Measurements from ENCODE around the gene KCNK15.

KCNK15 gene

DNA sequence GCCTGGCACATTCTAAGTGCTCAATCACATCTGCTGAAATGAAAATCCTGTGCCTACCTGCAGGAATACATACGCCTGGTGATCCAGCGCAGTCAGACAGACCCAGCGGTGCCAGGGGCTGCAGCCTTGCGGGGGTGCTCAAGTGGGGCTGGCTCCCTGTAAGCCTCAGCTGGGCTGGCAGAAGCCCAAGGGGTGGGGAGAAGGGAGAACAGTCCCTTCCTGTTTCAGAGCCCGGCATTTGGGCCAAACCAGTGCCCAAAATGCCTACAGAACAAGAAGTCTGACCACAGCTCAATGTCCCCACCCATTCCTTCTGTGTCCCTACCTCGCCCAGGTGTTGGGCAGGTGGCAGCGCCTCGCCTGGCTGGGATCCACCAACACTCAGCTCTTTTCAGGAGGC, 22.6 kb downstream of the KCNK15 start:
- Histone ChIP-seq H3K27ac (ENCODE audit: low read depth, low read length) (no peak overlapping the region), H3K9ac (ENCODE audit: low read length in 5 of 5) (no peak overlapping the region), H3K4me3 (ENCODE audit: low read depth in 1 of 5, low read length in 5 of 5) (no peak overlapping the region), H3K36me3 (ENCODE audit: control insufficient read depth in 5 of 5, insufficient read depth in 5 of 5, low read length in 5 of 5) (no peaks in the 10 kb centered on the region), H3K4me1 (ENCODE audit: control insufficient read depth in 5 of 5, insufficient read depth in 5 of 5, low read length in 5 of 5) (peaks cover 0 to 1% (median 0%) of the 10 kb centered on the region in 5 donors), H3K9me3 (ENCODE audit: control insufficient read depth in 5 of 5, low read length in 5 of 5) (peaks cover 0 to 3% (median 0%) of the 10 kb centered on the region in 5 donors), H3K27me3 (ENCODE audit: control insufficient read depth in 5 of 5, insufficient read depth in 4 of 5, low read length in 5 of 5) (peaks cover 7 to 28% (median 23%) of the 10 kb centered on the region in 5 donors)

- Histone ChIP-seq H3K27ac (ENCODE audit: low read depth, low read length) (no peak overlapping the region), H3K36me3 (ENCODE audit: control insufficient read depth in 5 of 5, insufficient read depth in 5 of 5, low read length in 5 of 5) (no peaks in the 10 kb centered on the region), H3K4me1 (ENCODE audit: control insufficient read depth in 5 of 5, insufficient read depth in 5 of 5, low read length in 5 of 5) (no peaks in the 10 kb centered on the region), H3K4me3 (ENCODE audit: low read depth in 1 of 5, low read length in 5 of 5) (no peak overlapping the region), H3K9me3 (ENCODE audit: control insufficient read depth in 5 of 5, low read length in 5 of 5) (peaks cover 0 to 3% (median 0%) of the 10 kb centered on the region in 5 donors), H3K9ac (ENCODE audit: low read length in 5 of 5) (no peak overlapping the region), H3K27me3 (ENCODE audit: control insufficient read depth in 5 of 5, insufficient read depth in 4 of 5, low read length in 5 of 5) (peaks cover 14 to 30% (median 24%) of the 10 kb centered on the region in 5 donors)
Observed at GRCh38 chr20:44768854-44769480, 23.3 kb downstream of the KCNK15 start.

GRCh38 chr20:44769481-44769863, 23.8 kb downstream of the KCNK15 start:
- H3K36me3 ChIP-seq (ENCODE audit: control insufficient read depth in 5 of 5, insufficient read depth in 5 of 5, low read length in 5 of 5): no peaks in the 10 kb centered on the region
- no peak overlapping the region for H3K27ac ChIP-seq (ENCODE audit: low read depth, low read length)
- H3K9ac ChIP-seq (ENCODE audit: low read length in 5 of 5): no peak overlapping the region
- H3K4me3 ChIP-seq (ENCODE audit: low read depth in 1 of 5, low read length in 5 of 5): no peak overlapping the region
- peaks cover 15 to 30% (median 27%) of the 10 kb centered on the region in 5 donors for H3K27me3 ChIP-seq (ENCODE audit: control insufficient read depth in 5 of 5, insufficient read depth in 4 of 5, low read length in 5 of 5)
- H3K4me1 ChIP-seq (ENCODE audit: control insufficient read depth in 5 of 5, insufficient read depth in 5 of 5, low read length in 5 of 5): no peaks in the 10 kb centered on the region
- peaks cover 0 to 3% (median 0%) of the 10 kb centered on the region in 5 donors for H3K9me3 ChIP-seq (ENCODE audit: control insufficient read depth in 5 of 5, low read length in 5 of 5)

- no peak overlapping the region for H3K27ac ChIP-seq (ENCODE audit: low read depth, low read length)
- H3K4me1 ChIP-seq (ENCODE audit: control insufficient read depth in 5 of 5, insufficient read depth in 5 of 5, low read length in 5 of 5): no peaks in the 10 kb centered on the region
- H3K27me3 ChIP-seq (ENCODE audit: control insufficient read depth in 5 of 5, insufficient read depth in 4 of 5, low read length in 5 of 5): peaks cover 15 to 33% (median 27%) of the 10 kb centered on the region in 5 donors
- H3K36me3 ChIP-seq (ENCODE audit: control insufficient read depth in 5 of 5, insufficient read depth in 5 of 5, low read length in 5 of 5): no peaks in the 10 kb centered on the region
- H3K4me3 ChIP-seq (ENCODE audit: low read depth in 1 of 5, low read length in 5 of 5): no peak overlapping the region
- peaks cover 0 to 3% (median 0%) of the 10 kb centered on the region in 5 donors for H3K9me3 ChIP-seq (ENCODE audit: control insufficient read depth in 5 of 5, low read length in 5 of 5)
- H3K9ac ChIP-seq (ENCODE audit: low read length in 5 of 5): no peak overlapping the region
Observed at GRCh38 chr20:44770484-44771171, 25.0 kb downstream of the KCNK15 start.

DNA sequence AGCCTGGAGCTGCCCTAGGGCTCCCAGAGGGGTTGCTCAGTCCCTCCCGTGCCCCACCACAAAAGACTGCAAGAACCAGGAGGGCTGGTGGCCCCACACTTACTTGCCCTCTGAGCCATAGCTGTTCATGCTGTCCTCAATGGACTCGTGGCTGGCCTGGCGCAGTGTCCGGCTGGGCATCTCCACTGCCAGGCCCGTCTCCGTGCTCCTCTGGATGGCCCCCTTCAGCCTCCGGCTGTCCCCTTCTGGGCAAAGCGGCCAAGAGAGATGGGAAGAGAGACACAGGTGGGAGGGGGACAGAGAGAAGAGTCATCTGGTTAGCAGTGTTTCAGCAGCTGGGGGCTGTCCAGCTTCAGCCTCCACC, 25.5 kb downstream of the KCNK15 start:
- Histone ChIP-seq H3K9me3 (ENCODE audit: control insufficient read depth in 5 of 5, low read length in 5 of 5) (no peaks in the 10 kb centered on the region), H3K36me3 (ENCODE audit: control insufficient read depth in 5 of 5, insufficient read depth in 5 of 5, low read length in 5 of 5) (no peaks in the 10 kb centered on the region), H3K4me1 (ENCODE audit: control insufficient read depth in 5 of 5, insufficient read depth in 5 of 5, low read length in 5 of 5) (no peaks in the 10 kb centered on the region), H3K27ac (ENCODE audit: low read depth, low read length) (no peak overlapping the region), H3K27me3 (ENCODE audit: control insufficient read depth in 5 of 5, insufficient read depth in 4 of 5, low read length in 5 of 5) (peaks cover 11 to 33% (median 27%) of the 10 kb centered on the region in 5 donors), H3K9ac (ENCODE audit: low read length in 5 of 5) (no peak overlapping the region), H3K4me3 (ENCODE audit: low read depth in 1 of 5, low read length in 5 of 5) (no peak overlapping the region)

DNA sequence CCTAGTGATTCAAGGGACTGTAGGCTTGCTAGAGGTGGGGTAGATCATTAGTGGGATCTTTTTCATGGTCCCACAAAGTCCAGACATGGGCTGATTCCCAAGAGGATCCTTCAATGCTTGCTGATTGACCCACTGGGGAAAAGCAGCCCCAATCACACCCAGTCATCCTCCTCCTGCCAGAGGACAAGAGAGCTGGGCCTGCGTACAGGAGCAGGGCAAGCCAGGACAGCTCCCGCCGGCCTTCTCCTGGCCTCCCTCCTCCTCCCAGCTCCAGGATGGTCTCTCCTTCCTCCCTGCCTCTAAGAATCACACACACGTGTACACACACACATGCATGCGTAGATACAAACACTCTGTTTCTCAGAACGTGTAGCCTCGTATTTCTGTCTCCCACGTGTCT, 27.0 kb downstream of the KCNK15 start:
- Histone ChIP-seq H3K4me1 (ENCODE audit: control insufficient read depth in 5 of 5, insufficient read depth in 5 of 5, low read length in 5 of 5) (no peaks in the 10 kb centered on the region), H3K9ac (ENCODE audit: low read length in 5 of 5) (no peak overlapping the region), H3K36me3 (ENCODE audit: control insufficient read depth in 5 of 5, insufficient read depth in 5 of 5, low read length in 5 of 5) (no peaks in the 10 kb centered on the region), H3K4me3 (ENCODE audit: low read depth in 1 of 5, low read length in 5 of 5) (no peak overlapping the region), H3K27ac (ENCODE audit: low read depth, low read length) (no peak overlapping the region), H3K27me3 (ENCODE audit: control insufficient read depth in 5 of 5, insufficient read depth in 4 of 5, low read length in 5 of 5) (peaks cover 11 to 33% (median 24%) of the 10 kb centered on the region in 5 donors), H3K9me3 (ENCODE audit: control insufficient read depth in 5 of 5, low read length in 5 of 5) (no peaks in the 10 kb centered on the region)

DNA sequence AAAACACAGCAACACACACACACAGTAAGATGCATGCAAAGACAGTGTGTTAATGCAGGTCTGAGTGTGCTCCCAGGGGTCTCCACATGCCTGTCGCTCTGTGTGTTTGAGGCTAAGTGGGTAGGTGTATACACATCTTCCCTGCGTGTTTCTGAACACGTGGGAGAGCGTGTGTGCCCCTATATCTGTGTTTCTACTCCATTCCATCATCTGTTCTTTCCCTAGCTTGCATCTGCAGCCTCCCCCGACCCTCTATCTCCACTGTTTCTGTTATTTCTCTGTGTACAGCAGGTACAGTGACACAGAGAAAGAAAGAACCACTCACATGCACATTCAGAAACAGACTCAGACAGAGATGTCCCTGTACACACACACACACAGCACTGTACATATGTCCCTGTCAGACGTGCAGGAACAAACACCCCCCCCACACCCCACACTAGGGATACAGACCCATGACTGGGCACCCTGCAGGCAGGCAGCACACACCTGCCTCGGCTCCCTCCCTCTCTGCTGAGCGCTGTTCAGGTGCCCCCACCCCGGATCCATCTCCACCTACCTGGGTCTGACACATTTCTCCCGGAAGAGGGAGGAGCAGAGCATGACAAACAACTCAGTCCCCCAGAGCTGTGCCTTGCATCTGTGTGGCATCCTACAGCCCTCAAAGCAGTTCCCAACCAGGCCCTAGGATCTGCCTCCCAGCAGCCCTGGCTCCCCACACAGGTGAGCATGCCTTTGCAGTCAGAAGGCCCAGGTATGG, 27.6 kb downstream of the KCNK15 start:
- peaks cover 11 to 30% (median 21%) of the 10 kb centered on the region in 5 donors for H3K27me3 ChIP-seq (ENCODE audit: control insufficient read depth in 5 of 5, insufficient read depth in 4 of 5, low read length in 5 of 5)
- H3K27ac ChIP-seq (ENCODE audit: low read depth, low read length): no peak overlapping the region

DNA sequence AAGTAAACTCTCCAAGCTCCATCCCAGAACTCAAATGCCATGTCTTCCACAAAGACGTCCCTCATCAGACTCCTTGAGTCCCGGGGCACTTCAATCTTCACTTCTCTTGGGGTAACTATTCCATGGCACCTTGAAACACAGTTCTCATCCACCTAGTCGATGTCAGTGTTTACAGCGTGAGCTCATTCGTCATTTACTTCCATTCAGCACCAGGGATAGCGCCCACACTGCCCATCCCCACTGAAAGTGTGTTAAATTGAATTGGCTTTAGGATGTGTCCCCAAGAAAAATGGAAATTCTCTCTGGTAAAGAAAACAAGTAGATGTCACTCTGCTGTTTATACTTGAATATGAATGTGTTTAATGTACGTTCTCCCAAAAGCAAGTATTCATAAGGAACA, 31.3 kb downstream of the KCNK15 start:
- Histone ChIP-seq H3K4me3 (ENCODE audit: low read depth in 1 of 5, low read length in 5 of 5) (no peak overlapping the region), H3K27ac (ENCODE audit: low read depth, low read length) (no peak overlapping the region), H3K9ac (ENCODE audit: low read length in 5 of 5) (no peak overlapping the region), H3K36me3 (ENCODE audit: control insufficient read depth in 5 of 5, insufficient read depth in 5 of 5, low read length in 5 of 5) (no peaks in the 10 kb centered on the region), H3K27me3 (ENCODE audit: control insufficient read depth in 5 of 5, insufficient read depth in 4 of 5, low read length in 5 of 5) (peaks cover 7 to 22% (median 11%) of the 10 kb centered on the region in 5 donors), H3K9me3 (ENCODE audit: control insufficient read depth in 5 of 5, low read length in 5 of 5) (no peaks in the 10 kb centered on the region), H3K4me1 (ENCODE audit: control insufficient read depth in 5 of 5, insufficient read depth in 5 of 5, low read length in 5 of 5) (no peaks in the 10 kb centered on the region)

More for the DNA sequence above, 27.6 kb downstream of the KCNK15 start:
- Histone ChIP-seq H3K9me3 (ENCODE audit: control insufficient read depth in 5 of 5, low read length in 5 of 5) (no peaks in the 10 kb centered on the region), H3K4me1 (ENCODE audit: control insufficient read depth in 5 of 5, insufficient read depth in 5 of 5, low read length in 5 of 5) (no peaks in the 10 kb centered on the region), H3K9ac (ENCODE audit: low read length in 5 of 5) (no peak overlapping the region), H3K4me3 (ENCODE audit: low read depth in 1 of 5, low read length in 5 of 5) (no peak overlapping the region), H3K36me3 (ENCODE audit: control insufficient read depth in 5 of 5, insufficient read depth in 5 of 5, low read length in 5 of 5) (no peaks in the 10 kb centered on the region)

GRCh38 chr20:44780226-44780625, 34.6 kb downstream of the KCNK15 start:
- Histone ChIP-seq H3K27me3 (ENCODE audit: control insufficient read depth in 5 of 5, insufficient read depth in 4 of 5, low read length in 5 of 5) (peaks cover 0 to 3% (median 0%) of the 10 kb centered on the region in 5 donors), H3K9ac (ENCODE audit: low read length in 5 of 5) (no peak overlapping the region), H3K27ac (ENCODE audit: low read depth, low read length) (no peak overlapping the region), H3K9me3 (ENCODE audit: control insufficient read depth in 5 of 5, low read length in 5 of 5) (no peaks in the 10 kb centered on the region), H3K4me3 (ENCODE audit: low read depth in 1 of 5, low read length in 5 of 5) (no peak overlapping the region), H3K4me1 (ENCODE audit: control insufficient read depth in 5 of 5, insufficient read depth in 5 of 5, low read length in 5 of 5) (no peaks in the 10 kb centered on the region), H3K36me3 (ENCODE audit: control insufficient read depth in 5 of 5, insufficient read depth in 5 of 5, low read length in 5 of 5) (no peaks in the 10 kb centered on the region)

- Histone ChIP-seq H3K4me3 (ENCODE audit: low read depth in 1 of 5, low read length in 5 of 5) (no peak overlapping the region), H3K36me3 (ENCODE audit: control insufficient read depth in 5 of 5, insufficient read depth in 5 of 5, low read length in 5 of 5) (no peaks in the 10 kb centered on the region), H3K9me3 (ENCODE audit: control insufficient read depth in 5 of 5, low read length in 5 of 5) (no peaks in the 10 kb centered on the region), H3K9ac (ENCODE audit: low read length in 5 of 5) (no peak overlapping the region), H3K4me1 (ENCODE audit: control insufficient read depth in 5 of 5, insufficient read depth in 5 of 5, low read length in 5 of 5) (no peaks in the 10 kb centered on the region), H3K27me3 (ENCODE audit: control insufficient read depth in 5 of 5, insufficient read depth in 4 of 5, low read length in 5 of 5) (peaks cover 0 to 4% (median 0%) of the 10 kb centered on the region in 5 donors), H3K27ac (ENCODE audit: low read depth, low read length) (no peak overlapping the region)
Observed at GRCh38 chr20:44781118-44781517, 35.5 kb downstream of the KCNK15 start.
